Measurements from ENCODE around the gene AOPEP.

GRCh38 chr9:94995048-94995693, 268.7 kb downstream of the AOPEP start:
- no peak for TF ChIP-seq USF2 (IDR thresholded peaks at IDR 0.05; ENCODE audit: borderline replicate concordance, low read depth, low read length)
- no peak for TF ChIP-seq TAF1 (IDR thresholded peaks at IDR 0.05; ENCODE audit: borderline replicate concordance, low read depth, low read length)
- no peak for TF ChIP-seq GATA2 (CRISPR knock-in tag; IDR thresholded peaks at IDR 0.05)
- TF ChIP-seq CTCF (IDR thresholded peaks at IDR 0.05), result no peak
- no peak for TF ChIP-seq EP300 (IDR thresholded peaks at IDR 0.05; ENCODE audit: borderline replicate concordance in 1 of 2, low read depth in 1 of 2, low read length in 1 of 2)
- TF ChIP-seq PBX3 (IDR thresholded peaks at IDR 0.05), result no peak
- no peak for TF ChIP-seq RAD21 (IDR thresholded peaks at IDR 0.05; ENCODE audit: low read length)
- no peak for TF ChIP-seq REST (IDR thresholded peaks at IDR 0.05; ENCODE audit: low read depth, low read length)
